OCI-M1 (cell line): ENCODE measurements around the gene UBE2E2.
"Not testable (repeated sequence)": the region's sequence is repeated elsewhere in the genome, so short reads cannot be mapped to it uniquely, and the experiment has no call there.

ENCODE experiments used
- DNase-seq: peaks from one replicate; lab custom pipeline; 2025; lab: John Stamatoyannopoulos, UW

Gene UBE2E2

DNA sequence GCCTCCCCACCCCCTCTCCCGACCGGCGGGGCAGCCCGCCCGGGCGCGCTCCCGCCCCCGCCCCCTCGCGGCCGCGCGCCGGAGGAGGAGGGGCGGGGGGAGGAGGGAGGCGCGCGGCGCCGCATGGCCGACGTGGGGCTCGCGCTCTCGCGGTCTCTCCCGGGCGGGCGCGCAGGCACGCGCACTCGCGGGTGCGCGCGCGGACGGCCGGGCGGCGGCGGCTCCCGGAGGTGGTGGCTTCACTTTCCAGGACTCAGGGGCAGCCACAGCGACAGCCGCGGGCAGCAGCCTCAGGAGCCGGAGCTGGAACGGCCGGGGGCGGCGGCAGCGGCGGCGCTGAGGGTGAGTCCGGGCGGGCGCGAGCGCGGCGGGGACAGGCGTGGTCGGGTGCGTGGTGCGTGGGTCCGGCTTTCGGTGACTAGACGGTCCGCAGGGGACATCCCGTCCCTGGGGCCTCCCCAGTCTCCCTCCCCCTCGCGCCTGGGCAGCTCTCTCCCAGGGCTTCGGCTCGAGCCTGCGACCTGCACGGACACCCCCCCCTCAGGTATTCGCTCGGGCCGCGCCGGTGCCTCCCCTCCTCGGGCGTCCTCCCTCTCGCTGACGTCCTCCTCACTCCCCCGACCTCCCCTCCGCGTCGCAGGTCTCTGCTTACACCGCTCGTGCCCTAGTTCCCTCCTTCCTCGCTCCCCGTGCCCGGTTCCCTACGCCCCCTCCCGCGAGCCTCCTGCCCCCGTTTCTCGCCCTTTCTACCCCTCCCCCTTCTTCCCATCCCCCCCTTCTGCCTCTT, at the start of gene UBE2E2:
TSS of gene UBE2E2 (plus strand) at position 407 of the 787 bp plus-strand sequence.
- DNase-seq, result no peak

DNA sequence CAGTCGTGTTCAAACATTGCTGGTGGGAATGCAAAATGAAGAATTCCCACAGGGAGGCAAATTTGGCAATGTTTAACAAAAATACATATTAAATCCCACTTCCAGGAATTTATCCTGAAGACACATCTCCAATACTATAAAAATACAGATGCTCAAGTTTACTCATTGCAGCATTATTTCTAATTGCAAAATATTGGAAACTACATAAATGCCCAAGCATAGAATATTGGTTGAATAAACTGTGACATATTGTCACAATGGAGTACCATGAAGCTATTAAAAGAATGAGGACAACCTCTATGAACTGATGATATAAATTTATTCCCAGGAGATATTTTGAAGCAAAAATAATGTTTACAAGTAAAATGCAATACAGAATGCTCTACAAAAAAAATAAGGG, 49.7 kb upstream of the UBE2E2 start:
- no peak for DNase-seq

- DNase-seq, result no peak
These were observed 45.8 kb upstream of the UBE2E2 start for GRCh38 chr3:23157331-23157730.

- no peak for DNase-seq
These were observed 43.2 kb upstream of the UBE2E2 start for GRCh38 chr3:23159929-23160328.

- DNase-seq, result no peak
These were observed 41.8 kb upstream of the UBE2E2 start for GRCh38 chr3:23161308-23161707.

DNA sequence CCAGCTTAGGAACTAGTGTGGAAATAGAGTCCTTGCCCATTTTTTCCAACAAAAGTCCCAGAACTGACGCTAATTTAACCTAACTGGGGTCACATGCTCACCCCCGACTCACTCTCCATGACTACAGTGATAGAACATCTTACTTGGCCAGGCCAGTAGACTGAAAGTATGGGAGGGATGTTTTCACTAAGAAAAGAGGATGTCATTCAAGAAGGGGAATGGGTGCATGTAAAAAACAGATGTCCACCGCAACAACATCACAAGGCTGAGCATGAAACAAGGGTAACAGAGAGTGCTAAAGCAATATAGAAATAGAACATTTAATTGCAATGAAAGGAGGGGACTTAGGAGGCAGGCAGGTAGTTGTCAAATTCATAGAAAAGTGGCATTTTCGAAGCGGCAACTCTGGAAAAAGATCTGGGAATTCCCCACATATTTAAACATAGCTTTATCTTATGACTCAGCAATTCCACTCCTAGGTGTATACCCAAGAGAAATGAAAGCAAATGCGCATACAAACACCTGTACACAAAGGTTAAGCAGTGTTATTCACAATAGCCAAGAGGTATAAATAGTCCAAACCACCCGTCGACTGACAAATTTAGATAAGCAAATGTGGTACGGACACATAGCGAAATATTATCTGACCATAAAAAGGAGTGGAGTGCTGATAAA, 41.1 kb upstream of the UBE2E2 start:
- DNase-seq, result peak; percentile 23

DNA sequence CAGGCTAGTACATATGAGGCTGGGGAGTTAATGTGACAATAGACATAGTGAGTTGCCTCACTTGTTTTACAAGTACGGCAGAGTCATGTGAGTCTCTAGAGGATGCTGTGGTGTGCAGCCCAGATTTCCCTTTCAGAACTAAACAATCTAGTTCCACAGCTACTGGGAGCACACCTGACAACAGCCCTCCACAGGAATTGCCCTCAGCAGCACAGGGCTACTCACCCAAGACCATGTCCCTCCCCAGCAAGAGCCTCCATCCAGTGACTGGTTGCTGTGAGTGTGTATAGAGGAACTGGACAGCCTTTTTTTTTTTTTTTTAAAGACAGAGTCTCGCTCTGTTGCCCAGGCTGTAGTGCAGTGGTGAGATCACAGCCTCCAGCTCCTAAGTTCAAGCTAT, 40.2 kb upstream of the UBE2E2 start:
- DNase-seq, result no peak

DNA sequence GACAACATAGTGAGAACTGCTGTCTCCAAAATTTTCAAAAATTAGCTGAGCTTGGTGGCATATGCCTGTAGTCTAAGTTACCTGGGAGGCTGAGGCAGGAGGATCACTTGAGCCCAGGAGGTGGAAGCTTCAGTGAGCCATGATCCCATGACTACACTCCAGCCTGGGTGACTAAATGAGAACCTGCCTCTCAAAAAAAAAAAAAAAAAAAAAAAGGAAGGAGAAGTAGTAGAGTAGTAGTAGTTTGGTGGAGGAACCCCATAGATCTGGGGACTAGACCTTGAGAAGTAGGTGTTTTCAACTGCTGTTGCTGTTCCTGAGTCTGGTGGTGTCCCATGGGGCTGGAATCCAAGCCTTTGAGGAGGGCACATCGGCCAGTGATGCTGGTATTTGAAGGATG, 38.4 kb upstream of the UBE2E2 start:
- no peak for DNase-seq

DNA sequence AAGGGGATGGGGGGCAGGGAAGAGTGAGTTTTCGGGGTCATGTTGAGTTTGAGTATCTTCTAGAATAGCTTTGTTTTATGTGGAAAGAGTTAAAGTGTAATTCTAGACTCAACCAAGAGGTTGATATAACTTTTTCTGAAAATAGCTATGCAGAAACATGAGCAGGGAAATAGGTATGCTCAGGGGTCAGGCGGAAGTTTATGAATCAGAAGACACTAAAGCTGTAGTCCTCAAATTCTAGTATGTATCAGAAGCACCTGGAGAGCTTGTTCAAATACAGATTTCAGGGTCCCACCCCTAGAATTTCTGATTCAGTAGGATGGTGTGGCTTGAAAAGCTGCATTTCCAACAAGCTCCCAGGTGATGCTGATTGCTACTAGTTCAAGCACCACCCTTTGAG, 37.6 kb upstream of the UBE2E2 start:
- DNase-seq, result no peak

GRCh38 chr3:23166276-23166675, 36.9 kb upstream of the UBE2E2 start:
- DNase-seq, result peak; percentile 4

DNA sequence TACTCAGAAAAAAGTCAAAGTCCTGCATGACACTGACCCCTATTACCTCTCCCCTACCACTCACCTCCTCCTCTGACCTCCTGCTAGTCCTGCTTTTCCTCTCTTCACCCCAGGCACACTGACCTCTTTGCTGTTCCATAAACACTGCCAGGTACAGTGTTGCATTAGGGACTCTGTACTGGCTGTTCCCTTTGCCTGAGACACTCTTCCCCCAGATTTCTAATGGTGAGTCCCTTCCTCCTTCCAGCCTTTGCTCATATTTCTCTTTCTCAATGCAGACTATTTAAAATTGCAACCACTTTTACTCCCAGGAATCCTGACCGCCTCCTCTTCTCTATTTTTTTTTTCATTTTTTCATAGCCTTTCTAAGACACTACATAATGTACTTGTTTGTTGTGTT, 36.3 kb upstream of the UBE2E2 start:
- DNase-seq, result no peak

DNA sequence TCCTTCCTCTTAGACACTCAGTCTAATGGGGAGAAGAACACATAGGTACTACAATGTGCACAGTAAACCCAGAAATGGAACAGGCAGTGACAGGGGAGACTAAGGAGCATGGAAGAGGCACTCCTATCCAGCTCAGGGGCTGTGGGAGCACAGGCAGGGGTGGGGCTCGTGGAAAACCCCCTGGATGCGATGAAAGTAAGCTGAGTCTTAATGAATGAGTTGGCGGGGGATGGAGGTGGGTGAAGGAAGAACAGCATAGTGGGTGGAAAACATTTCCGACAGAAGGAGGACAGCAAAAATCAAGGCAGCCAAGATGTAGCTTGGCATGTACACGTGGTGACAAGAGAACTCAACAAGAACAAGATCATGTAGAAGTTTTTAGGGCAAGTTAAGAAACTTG, 33.6 kb upstream of the UBE2E2 start:
- DNase-seq, result no peak

DNA sequence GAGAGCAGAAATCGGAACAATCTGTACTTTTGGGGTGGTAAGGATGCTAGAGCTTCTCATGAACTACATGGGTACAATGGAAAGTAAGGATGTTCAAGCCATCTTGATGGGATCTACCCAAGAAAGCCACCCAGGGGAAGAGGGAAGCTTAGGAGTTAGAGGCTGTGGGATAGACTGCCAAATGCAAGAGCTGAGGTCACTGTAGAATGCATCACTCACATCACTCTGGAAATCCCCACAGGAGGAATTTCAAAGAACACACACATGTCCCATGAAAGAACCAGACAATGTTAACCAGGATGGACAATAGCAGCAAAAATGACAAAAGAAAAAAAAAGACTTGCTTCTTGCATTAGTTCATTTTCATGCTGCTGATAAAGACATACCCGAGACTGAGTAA, 32.8 kb upstream of the UBE2E2 start:
- no peak for DNase-seq

DNA sequence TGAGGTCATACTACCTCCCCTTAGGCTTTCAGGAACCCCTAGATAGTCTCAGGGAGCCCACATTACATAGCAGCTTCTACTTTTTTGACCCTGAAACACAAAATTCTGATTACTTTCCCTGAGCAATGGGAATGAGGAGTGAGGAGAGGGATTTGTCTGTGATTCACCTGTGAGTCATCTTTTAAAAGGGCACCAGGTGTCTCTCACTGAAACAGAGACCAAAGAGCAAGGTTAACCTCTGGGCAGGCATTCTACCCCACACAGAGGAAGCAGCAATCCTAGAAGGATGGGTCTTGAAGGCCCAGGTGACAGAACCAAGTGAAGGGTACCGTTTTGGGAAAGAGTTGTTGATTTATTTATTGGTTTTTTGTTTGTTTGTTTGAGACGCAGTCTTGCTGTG, 31.1 kb upstream of the UBE2E2 start:
- DNase-seq, result no peak

DNA sequence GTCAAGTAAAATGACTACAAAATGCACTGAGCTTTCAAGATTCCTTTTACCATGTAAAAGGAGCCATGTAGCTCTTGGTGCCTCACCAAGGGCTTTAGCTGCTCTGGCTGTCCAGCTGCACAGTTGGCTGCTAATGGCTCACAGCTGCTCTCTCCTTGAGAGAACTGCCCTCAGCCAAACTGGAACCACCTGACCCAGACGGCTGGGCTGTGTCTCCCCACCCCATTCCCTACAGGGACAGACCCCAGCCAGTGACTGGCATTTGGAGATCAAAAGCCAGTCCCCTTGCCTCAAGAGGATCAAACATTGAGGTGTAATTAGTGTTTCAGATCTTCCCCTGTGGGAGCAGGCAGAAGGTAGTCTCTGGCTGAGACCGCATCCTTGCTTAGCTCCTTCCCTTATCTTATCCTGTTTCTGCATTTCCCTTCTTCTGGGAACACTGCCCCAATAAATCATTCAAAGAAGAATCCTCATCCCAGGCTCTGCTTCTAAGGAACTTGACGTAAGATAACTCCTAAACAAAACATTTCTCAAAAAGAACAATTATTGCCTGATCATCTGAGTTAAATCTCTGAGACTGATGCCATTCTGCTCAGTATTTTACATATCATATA, 28.6 kb upstream of the UBE2E2 start:
- no peak for DNase-seq

DNA sequence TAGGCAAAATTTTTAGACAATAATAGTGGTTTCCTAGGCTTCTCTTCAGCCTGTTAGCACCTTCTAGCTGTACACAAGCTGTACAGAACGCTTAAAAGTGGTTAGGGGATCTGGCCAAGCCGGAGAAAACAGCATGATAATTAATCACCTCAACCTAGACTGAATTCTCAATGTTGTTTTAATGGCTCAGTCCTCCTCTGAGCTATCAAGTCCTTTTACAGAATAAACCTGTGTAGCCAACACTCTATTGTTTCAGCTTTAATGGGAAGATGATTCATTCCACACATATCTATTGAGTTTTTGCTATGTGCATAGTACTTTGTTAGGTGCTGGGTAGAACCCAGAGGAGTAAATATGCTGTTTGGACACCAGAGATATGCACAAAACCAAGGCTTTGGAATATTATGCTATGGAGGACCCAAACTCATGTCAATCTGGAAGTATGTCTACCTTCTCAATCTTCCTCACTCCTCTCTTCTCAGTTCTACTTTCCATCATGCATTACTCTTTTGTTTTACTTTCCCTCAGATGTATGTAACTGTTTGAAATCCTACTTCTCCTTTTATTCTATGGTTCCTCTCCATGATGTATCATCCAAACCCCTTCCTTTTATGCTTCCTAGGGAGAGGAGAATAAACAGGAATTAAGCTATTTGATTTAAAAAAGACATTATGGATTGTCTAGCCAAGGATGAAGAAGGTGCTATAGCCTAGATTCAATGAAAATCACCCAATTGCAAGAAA, 27.6 kb upstream of the UBE2E2 start:
- no peak for DNase-seq

DNA sequence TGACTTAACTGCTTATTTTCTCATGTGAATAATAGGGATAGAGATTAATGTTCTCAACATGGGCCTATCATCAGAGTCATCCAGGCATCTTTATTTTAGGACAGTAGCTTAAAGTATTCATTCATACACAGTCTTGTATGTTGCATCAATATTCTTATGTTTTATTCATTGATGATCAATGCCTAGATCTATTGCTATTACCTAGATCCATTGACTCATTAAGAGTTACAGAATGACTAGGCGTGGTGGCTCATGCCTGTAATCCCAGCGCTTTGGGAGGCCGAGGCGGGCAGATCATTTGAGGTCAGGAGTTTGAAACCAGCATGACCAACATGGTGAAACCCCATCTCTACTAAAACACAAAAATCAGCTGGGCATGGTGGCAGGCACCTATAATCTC, 26.3 kb upstream of the UBE2E2 start:
- DNase-seq, result not testable (repeated sequence)

DNA sequence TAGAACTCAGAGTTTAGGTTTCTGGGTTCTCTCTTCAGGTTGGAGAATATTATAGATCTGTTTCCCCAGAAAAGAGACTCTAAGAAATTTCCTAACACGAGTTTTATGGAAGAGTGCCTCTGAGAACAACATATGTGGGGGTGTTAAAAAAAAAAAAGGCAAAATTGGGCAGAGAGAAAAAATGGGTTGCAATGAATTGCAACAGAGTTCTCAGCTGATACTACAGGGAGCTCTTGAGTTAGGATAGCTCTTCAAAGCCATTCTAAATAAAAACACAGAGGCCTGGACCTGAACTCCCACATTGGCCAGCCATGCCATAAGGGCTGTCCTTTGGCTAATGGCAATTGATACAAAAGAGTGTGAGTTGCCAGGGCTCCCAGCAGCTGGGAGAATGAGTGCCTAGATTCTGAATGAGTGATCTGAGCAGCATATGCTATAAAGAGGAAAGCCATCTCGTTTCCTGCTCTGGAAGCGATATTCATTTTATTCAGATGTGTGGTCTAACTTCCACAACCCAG, 20.1 kb upstream of the UBE2E2 start:
- DNase-seq, result no peak

GRCh38 chr3:23183731-23184130, 19.4 kb upstream of the UBE2E2 start:
- DNase-seq, result peak; percentile 21

GRCh38 chr3:23185861-23186260, 17.3 kb upstream of the UBE2E2 start:
- no peak for DNase-seq

DNA sequence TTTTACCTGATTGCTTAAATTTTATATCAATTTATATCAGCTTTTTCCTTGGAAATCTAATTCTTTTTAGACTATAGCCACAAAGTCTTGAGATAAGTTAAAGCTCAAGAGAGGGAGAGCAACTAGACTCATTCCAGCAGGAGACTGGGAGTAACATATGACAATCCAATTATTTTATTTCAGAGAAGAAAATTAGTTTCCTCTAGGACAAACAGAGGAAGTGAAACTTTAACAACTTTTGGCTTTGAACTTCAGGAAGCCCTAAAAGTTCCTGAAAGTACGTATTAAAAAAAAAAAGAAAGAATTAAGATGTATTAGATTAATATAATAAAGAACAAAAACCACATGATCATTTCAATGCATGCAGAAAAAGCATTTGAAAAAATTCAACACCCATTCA, 13.9 kb upstream of the UBE2E2 start:
- no peak for DNase-seq

DNA sequence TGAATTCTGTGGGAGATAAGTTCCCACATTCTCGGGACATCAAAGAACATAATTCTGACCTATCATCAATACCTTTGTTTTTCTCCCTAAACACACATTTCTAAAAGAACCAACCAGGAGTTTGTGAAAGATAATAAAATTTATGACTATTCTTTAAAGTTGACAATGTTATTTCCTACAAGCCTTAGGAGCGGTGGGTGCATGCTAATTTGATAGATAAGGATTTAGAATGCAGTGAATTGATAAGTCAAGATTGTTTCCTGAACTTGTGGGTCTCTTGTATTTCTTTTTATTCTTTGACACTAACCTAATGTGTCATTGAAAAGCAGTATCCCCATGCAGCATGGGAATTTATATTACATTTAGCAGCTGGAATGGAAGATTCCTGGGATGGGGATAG, 10.3 kb upstream of the UBE2E2 start:
- DNase-seq, result no peak
